Activated CD4-positive, alpha-beta T cell treated with anti-CD3 and anti-CD28 coated beads, Interleukin-2, amount 10 ng/mL, durations not matched to agents 24 days and 14 days (primary cell): ENCODE measurements around the gene UGT1A3. TPM values are rescaled to one million over a fixed set of nuclear protein-coding genes. Genes with fewer than 3 reads are reported as not detected.

Source experiments
- DNase-seq: peaks from one replicate; pipeline ENCODE4 v3.0.0; 2022
- H3K27ac Mint-ChIP-seq: one replicate; pipeline ENCODE4 v1.8.0; 2022; ENCODE audit warnings: mild to moderate bottlenecking, mixed read lengths
- H3K27me3 Mint-ChIP-seq: one replicate; pipeline ENCODE4 v1.8.0; 2022; ENCODE audit warnings: mixed read lengths
- H3K36me3 Mint-ChIP-seq: one replicate; pipeline ENCODE4 v1.8.0; 2022; ENCODE audit warnings: low read depth, mild to moderate bottlenecking, mixed read lengths
- H3K4me1 Mint-ChIP-seq: one replicate; pipeline ENCODE4 v1.8.0; 2021; ENCODE audit warnings: mixed read lengths
- H3K4me3 Mint-ChIP-seq: one replicate; pipeline ENCODE4 v1.8.0; 2022; ENCODE audit warnings: mild to moderate bottlenecking, moderate library complexity, mixed read lengths
- H3K9me3 Mint-ChIP-seq: one replicate; pipeline ENCODE4 v1.8.0; 2021; ENCODE audit warnings: mixed read lengths
- intact Hi-C: fragments of 100-400 bp; cut with micrococcal nuclease; formaldehyde crosslinking; loops from one replicate; pipeline ENCODE4 v1.15.1; 2023
- total RNA-seq: library from RNA; stranded (reverse); gene quantifications from 2 replicates; pipeline ENCODE4 v1.2.3, GENCODE V29; 2022

The UGT1A3 gene
- total RNA-seq, 1 donor from 2014 or later: not detected

- Mint-ChIP-seq H3K36me3 (no peaks in the 10 kb centered on the region), H3K27me3 (peaks cover 10% of the 10 kb centered on the region), H3K9me3 (peaks cover 12% of the 10 kb centered on the region), H3K4me1 (no peaks in the 10 kb centered on the region), H3K27ac (no peak overlapping the region), H3K4me3 (no peak overlapping the region)
- no peak for DNase-seq
- intact Hi-C loops: no loop called here
These were observed 51.9 kb downstream of the UGT1A3 start for GRCh38 chr2:233780771-233781170.

- Mint-ChIP-seq H3K4me3 (no peak overlapping the region), H3K36me3 (no peaks in the 10 kb centered on the region), H3K4me1 (no peaks in the 10 kb centered on the region), H3K27me3 (no peaks in the 10 kb centered on the region), H3K27ac (no peak overlapping the region), H3K9me3 (no peaks in the 10 kb centered on the region)
- DNase-seq: no peak
- intact Hi-C loops: no loop called here
These were observed 60.7 kb downstream of the UGT1A3 start for GRCh38 chr2:233789554-233789953.

GRCh38 chr2:233791151-233791882 is 62.5 kb downstream of the UGT1A3 start:
- H3K27me3 Mint-ChIP-seq: no peaks in the 10 kb centered on the region
- no peak for DNase-seq
- no peaks in the 10 kb centered on the region for H3K4me1 Mint-ChIP-seq
- no peak overlapping the region for H3K4me3 Mint-ChIP-seq
- no peak overlapping the region for H3K27ac Mint-ChIP-seq
- no peaks in the 10 kb centered on the region for H3K36me3 Mint-ChIP-seq
- intact Hi-C loops: no loop called here
- H3K9me3 Mint-ChIP-seq: no peaks in the 10 kb centered on the region

- DNase-seq: no peak
- H3K9me3 Mint-ChIP-seq: no peaks in the 10 kb centered on the region
- H3K36me3 Mint-ChIP-seq: no peaks in the 10 kb centered on the region
- H3K27ac Mint-ChIP-seq: no peak overlapping the region
- H3K4me1 Mint-ChIP-seq: no peaks in the 10 kb centered on the region
- intact Hi-C loops: no loop called here
- no peaks in the 10 kb centered on the region for H3K27me3 Mint-ChIP-seq
- H3K4me3 Mint-ChIP-seq: no peak overlapping the region
These were observed 63.1 kb downstream of the UGT1A3 start for GRCh38 chr2:233791883-233792329.

- Mint-ChIP-seq H3K27me3 (no peaks in the 10 kb centered on the region), H3K9me3 (no peaks in the 10 kb centered on the region), H3K4me1 (no peaks in the 10 kb centered on the region), H3K4me3 (no peak overlapping the region), H3K27ac (no peak overlapping the region), H3K36me3 (no peaks in the 10 kb centered on the region)
- no peak for DNase-seq
- intact Hi-C loops: no loop called here
These were observed 63.9 kb downstream of the UGT1A3 start for GRCh38 chr2:233792720-233793119.

GRCh38 chr2:233793465-233794127 is 64.8 kb downstream of the UGT1A3 start:
- Mint-ChIP-seq H3K9me3 (no peaks in the 10 kb centered on the region), H3K4me3 (no peak overlapping the region), H3K36me3 (no peaks in the 10 kb centered on the region), H3K27ac (no peak overlapping the region), H3K27me3 (no peaks in the 10 kb centered on the region), H3K4me1 (no peaks in the 10 kb centered on the region)
- DNase-seq: no peak
- intact Hi-C loops: no loop called here

GRCh38 chr2:233794128-233794658 is 65.4 kb downstream of the UGT1A3 start:
- Mint-ChIP-seq H3K27ac (no peak overlapping the region), H3K9me3 (no peaks in the 10 kb centered on the region), H3K27me3 (no peaks in the 10 kb centered on the region), H3K4me1 (no peaks in the 10 kb centered on the region), H3K36me3 (no peaks in the 10 kb centered on the region), H3K4me3 (no peak overlapping the region)
- no peak for DNase-seq
- intact Hi-C loops: no loop called here

GRCh38 chr2:233795735-233796171 is 66.9 kb downstream of the UGT1A3 start:
- intact Hi-C loops: no loop called here
- Mint-ChIP-seq H3K4me3 (no peak overlapping the region), H3K27ac (no peak overlapping the region), H3K9me3 (no peaks in the 10 kb centered on the region), H3K36me3 (no peaks in the 10 kb centered on the region), H3K27me3 (no peaks in the 10 kb centered on the region), H3K4me1 (no peaks in the 10 kb centered on the region)
- DNase-seq: no peak

- H3K27ac Mint-ChIP-seq: no peak overlapping the region
- no peak overlapping the region for H3K4me3 Mint-ChIP-seq
- no peaks in the 10 kb centered on the region for H3K4me1 Mint-ChIP-seq
- H3K9me3 Mint-ChIP-seq: no peaks in the 10 kb centered on the region
- no peak for DNase-seq
- intact Hi-C loops: no loop called here
- H3K27me3 Mint-ChIP-seq: no peaks in the 10 kb centered on the region
- H3K36me3 Mint-ChIP-seq: no peaks in the 10 kb centered on the region
These were observed 67.4 kb downstream of the UGT1A3 start for GRCh38 chr2:233796254-233796653.

GRCh38 chr2:233798335-233799086 is 69.7 kb downstream of the UGT1A3 start:
- no peak for DNase-seq
- H3K4me1 Mint-ChIP-seq: no peaks in the 10 kb centered on the region
- intact Hi-C loops: no loop called here
- no peak overlapping the region for H3K4me3 Mint-ChIP-seq
- no peak overlapping the region for H3K27ac Mint-ChIP-seq
- H3K27me3 Mint-ChIP-seq: no peaks in the 10 kb centered on the region
- H3K9me3 Mint-ChIP-seq: no peaks in the 10 kb centered on the region
- H3K36me3 Mint-ChIP-seq: no peaks in the 10 kb centered on the region

GRCh38 chr2:233799087-233799665 is 70.3 kb downstream of the UGT1A3 start:
- Mint-ChIP-seq H3K4me3 (no peak overlapping the region), H3K4me1 (no peaks in the 10 kb centered on the region), H3K36me3 (no peaks in the 10 kb centered on the region), H3K9me3 (no peaks in the 10 kb centered on the region), H3K27me3 (no peaks in the 10 kb centered on the region), H3K27ac (no peak overlapping the region)
- DNase-seq: no peak
- intact Hi-C loops: no loop called here

- Mint-ChIP-seq H3K27ac (no peak overlapping the region), H3K9me3 (no peaks in the 10 kb centered on the region), H3K4me1 (no peaks in the 10 kb centered on the region), H3K4me3 (no peak overlapping the region), H3K27me3 (no peaks in the 10 kb centered on the region), H3K36me3 (no peaks in the 10 kb centered on the region)
- intact Hi-C loops: no loop called here
- DNase-seq: no peak
These were observed 70.9 kb downstream of the UGT1A3 start for GRCh38 chr2:233799716-233800115.

GRCh38 chr2:233800208-233800607 is 71.4 kb downstream of the UGT1A3 start:
- Mint-ChIP-seq H3K27ac (no peak overlapping the region), H3K36me3 (no peaks in the 10 kb centered on the region), H3K9me3 (no peaks in the 10 kb centered on the region), H3K4me1 (no peaks in the 10 kb centered on the region), H3K27me3 (peaks cover 2% of the 10 kb centered on the region), H3K4me3 (no peak overlapping the region)
- intact Hi-C loops: no loop called here
- DNase-seq: no peak
